ENCODE measurements around the gene AP4S1.
"Not testable (repeated sequence)": the region's sequence is repeated elsewhere in the genome, so short reads cannot be mapped to it uniquely, and the experiment has no call there.

The AP4S1 gene

GRCh38 chr14:31025367-31026076 is at the start of gene AP4S1:
Gene AP4S1 (plus strand): TSS chr14:31025649. CDS start chr14:31066197, 40,548 bp downstream.
- DNase-seq, result no peak

- DNase-seq, result no peak
These were observed 47.7 kb upstream of the AP4S1 start for GRCh38 chr14:30977752-30978151.

- DNase-seq, result not testable (repeated sequence)
These were observed 45.2 kb upstream of the AP4S1 start for GRCh38 chr14:30980106-30980704.

- DNase-seq, result no peak
These were observed 44.5 kb upstream of the AP4S1 start for GRCh38 chr14:30980980-30981379.

GRCh38 chr14:30982533-30982932 is 42.9 kb upstream of the AP4S1 start:
- DNase-seq, result no peak

GRCh38 chr14:30983858-30984257 is 41.6 kb upstream of the AP4S1 start:
- no peak for DNase-seq

GRCh38 chr14:30985796-30986195 is 39.7 kb upstream of the AP4S1 start:
- no peak for DNase-seq

- DNase-seq, result no peak
These were observed 36.9 kb upstream of the AP4S1 start for GRCh38 chr14:30988509-30988908.

- DNase-seq, result no peak
These were observed 34.7 kb upstream of the AP4S1 start for GRCh38 chr14:30990770-30991169.

GRCh38 chr14:30991408-30991807 is 34.0 kb upstream of the AP4S1 start:
- DNase-seq, result no peak

GRCh38 chr14:30993071-30993470 is 32.4 kb upstream of the AP4S1 start:
- no peak for DNase-seq

GRCh38 chr14:30994681-30995620 is 30.5 kb upstream of the AP4S1 start:
- DNase-seq, result no peak

- DNase-seq, result no peak
These were observed 29.8 kb upstream of the AP4S1 start for GRCh38 chr14:30995689-30996088.

GRCh38 chr14:30996892-30997659 is 28.4 kb upstream of the AP4S1 start:
- DNase-seq, result no peak

- no peak for DNase-seq
These were observed 27.2 kb upstream of the AP4S1 start for GRCh38 chr14:30998100-30998706.

- DNase-seq, result no peak
These were observed 26.2 kb upstream of the AP4S1 start for GRCh38 chr14:30999038-30999773.

- no peak for DNase-seq
These were observed 24.7 kb upstream of the AP4S1 start for GRCh38 chr14:31000629-31001338.

GRCh38 chr14:31001339-31001658 is 24.1 kb upstream of the AP4S1 start:
- no peak for DNase-seq

GRCh38 chr14:31003284-31003683 is 22.2 kb upstream of the AP4S1 start:
- no peak for DNase-seq

GRCh38 chr14:31004007-31004406 is 21.4 kb upstream of the AP4S1 start:
- not testable (repeated sequence) for DNase-seq

GRCh38 chr14:31006703-31007102 is 18.7 kb upstream of the AP4S1 start:
- no peak for DNase-seq

All from cortex of kidney (tissue), 1 donor.